HG02852 (cell line): ENCODE results near the gene TTLL12.

Experiments
- ATAC-seq: cut with Tn5 transposase; IDR thresholded peaks from one replicate; pipeline ENCODE4 v1.9.1; 2021; ENCODE audit warnings: mild to moderate bottlenecking, moderate library complexity; ENCODE audit not compliant: unreplicated experiment

Gene TTLL12

GRCh38 chr22:43131773-43132501, 55.0 kb downstream of the TTLL12 start:
- ATAC-seq = no peak

GRCh38 chr22:43129426-43130425, 57.2 kb downstream of the TTLL12 start:
- ATAC-seq = no peak

- ATAC-seq = no peak
Measured at GRCh38 chr22:43128928-43129424, 58.0 kb downstream of the TTLL12 start.

DNA sequence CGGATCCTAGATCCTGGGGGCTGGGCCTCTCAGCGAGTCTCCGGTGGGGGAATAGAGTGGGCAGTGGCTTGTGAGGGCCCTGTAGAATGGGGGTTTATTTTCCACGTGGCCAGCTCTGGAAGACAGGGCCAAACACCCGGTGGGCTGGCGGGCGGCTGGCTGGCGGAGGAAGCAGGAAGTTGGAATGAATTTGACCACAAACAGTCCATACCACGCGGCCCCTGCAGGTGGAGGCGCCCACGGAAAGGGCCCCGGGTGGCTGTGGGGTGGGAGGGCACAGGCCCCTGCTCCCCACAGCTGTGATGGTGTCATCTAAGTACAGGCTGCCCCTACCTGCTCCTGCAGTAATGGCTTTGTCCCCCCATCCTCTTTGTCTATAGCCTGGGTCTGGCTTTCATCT, 58.8 kb downstream of the TTLL12 start:
- no peak for ATAC-seq

- no peak for ATAC-seq
Measured at GRCh38 chr22:43127166-43127908, 59.6 kb downstream of the TTLL12 start.

DNA sequence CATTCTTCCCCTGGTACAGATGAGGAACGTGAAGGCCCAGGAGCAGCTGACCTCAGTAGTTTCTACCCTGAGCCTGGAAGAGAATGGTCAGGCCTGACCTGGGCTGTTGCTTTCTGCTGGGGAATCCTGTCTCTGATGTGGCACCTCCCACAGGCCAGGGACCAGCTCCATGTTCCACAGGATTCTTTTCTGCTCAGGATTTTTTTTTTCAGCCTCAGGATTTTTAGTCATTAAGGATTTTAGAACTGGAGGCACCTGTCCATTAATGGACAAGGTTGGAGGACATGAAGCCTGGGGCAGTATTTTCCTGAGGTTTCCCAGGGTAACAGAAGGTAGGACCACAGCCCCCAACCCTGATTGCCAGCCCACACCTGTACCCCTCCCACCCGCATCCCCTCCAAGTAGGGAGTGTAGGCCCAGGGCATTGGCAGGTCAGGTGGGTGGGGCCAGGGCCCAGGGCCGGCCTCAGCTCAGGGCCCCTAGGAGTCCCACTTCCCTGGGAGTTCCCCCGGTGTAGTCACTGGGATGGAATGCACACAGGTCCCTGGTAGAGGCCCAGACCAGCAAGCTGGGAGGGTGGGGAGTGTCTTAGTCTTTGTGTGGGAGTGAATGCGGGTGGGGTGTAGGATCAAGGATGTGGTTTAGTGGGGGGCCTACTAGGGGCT, 60.3 kb downstream of the TTLL12 start:
- ATAC-seq = no peak

DNA sequence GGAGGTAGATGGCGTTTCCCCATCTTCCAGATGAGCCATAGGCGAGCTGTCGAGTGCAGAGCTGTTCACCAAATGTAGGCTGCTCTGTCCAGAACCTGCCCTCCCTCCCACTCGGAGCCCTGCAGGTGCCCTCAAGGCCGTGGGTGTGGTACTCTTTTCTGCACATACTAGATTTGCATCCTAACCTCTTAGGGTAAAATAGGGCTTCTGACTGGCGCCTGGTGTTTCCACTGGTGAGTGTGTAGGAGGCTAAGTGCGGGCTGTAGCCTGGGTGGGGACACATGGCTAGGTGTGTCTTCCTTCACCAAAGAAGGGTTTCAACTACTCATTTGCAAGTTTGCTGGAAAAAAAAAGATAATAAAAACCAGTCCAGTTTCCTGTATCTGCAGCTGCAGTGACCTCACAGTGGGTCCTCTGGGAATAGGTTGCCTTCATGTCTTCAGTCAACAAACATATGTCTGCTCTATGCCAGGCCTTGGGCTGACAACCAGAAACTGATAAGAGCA, 67.9 kb downstream of the TTLL12 start:
- ATAC-seq = peak; percentile 69

GRCh38 chr22:43118024-43118849, 68.7 kb downstream of the TTLL12 start:
- ATAC-seq = no peak

DNA sequence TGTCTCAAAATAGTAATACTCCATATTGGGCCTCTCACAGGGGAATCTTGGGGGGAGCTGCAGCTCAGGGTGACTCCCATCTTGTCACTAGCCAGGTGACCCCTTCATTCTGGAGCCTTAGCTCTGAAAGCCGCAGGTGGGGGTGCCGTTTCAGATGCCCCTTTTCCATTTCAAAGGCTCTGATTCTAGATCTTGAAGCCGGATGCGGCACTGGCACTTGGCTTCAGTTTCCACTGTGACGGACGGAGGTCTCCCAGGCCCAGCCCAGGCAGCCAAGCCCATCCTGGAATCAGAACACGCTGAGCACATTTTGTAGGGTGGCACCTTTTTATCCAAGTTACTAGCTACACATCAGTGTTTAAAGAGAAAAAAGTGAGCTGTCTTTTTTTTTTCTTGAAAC, 70.0 kb downstream of the TTLL12 start:
- ATAC-seq = no peak
